IMR-90 (cell line): ENCODE results near the gene C11orf21. TPM values are rescaled to one million over a fixed set of nuclear protein-coding genes. Genes with fewer than 3 reads are reported as not detected.

Experiments used
- ATAC-seq: fragments of 200-7000 bp; cut with Tn5 transposase; 2 replicates; pipeline ENCODE4 v1.9.1; 2020; ENCODE audit warnings: low read depth, mild to moderate bottlenecking, moderate library complexity
- BruUV-seq: library from RNA; stranded (reverse); fragments of 400-500 nt; replicated peaks from 2 replicates; lab custom pipeline; 2021; lab: Mats Ljungman, UMichigan
- CTCF ChIA-PET: fragments of 300-600 bp; formaldehyde crosslinking; extraction: SDS; loops from one replicate; lab custom pipeline; 2021; ENCODE audit warnings: antibody characterized with exemption; lab: Yijun Ruan, JAX
- POLR2A ChIA-PET: fragments of 300-600 bp; sonication (Branson Sonifier 250); formaldehyde crosslinking; loops from one replicate; lab custom pipeline; 2022; ENCODE audit warnings: antibody characterized with exemption; ENCODE audit not compliant: unreplicated experiment; lab: Charles Lee
- DNase-seq: peaks from one replicate; pipeline ENCODE4 v3.0.0; 2013
- H2AFZ ChIP-seq: replicated peaks from 2 replicates; pipeline ENCODE3; 2013; ENCODE audit warnings: low read length, mild to moderate bottlenecking; ENCODE audit not compliant: poor library complexity
- H2AK5ac ChIP-seq: 2 replicates; pipeline ENCODE4 v1.6.1; 2013; ENCODE audit warnings: low read depth, low read length, inconsistent platforms
- H2AK9ac ChIP-seq: replicated peaks from 2 replicates; pipeline ENCODE3; 2013; ENCODE audit warnings: mild to moderate bottlenecking, low read depth, low read length, moderate library complexity; ENCODE audit not compliant: poor library complexity
- H2BK120ac ChIP-seq: 2 replicates; pipeline ENCODE4 v1.6.1; 2013; ENCODE audit warnings: low read depth, low read length, inconsistent platforms
- H2BK15ac ChIP-seq: 3 replicates; pipeline ENCODE4 v1.6.1; 2013; ENCODE audit warnings: low read depth, low read length, inconsistent platforms
- H2BK20ac ChIP-seq: 2 replicates; pipeline ENCODE4 v1.6.1; 2013; ENCODE audit warnings: low read depth, mild to moderate bottlenecking, inconsistent platforms, low read length, moderate library complexity
- H2BK5ac ChIP-seq: 2 replicates; pipeline ENCODE4 v1.6.1; 2013; ENCODE audit warnings: mild to moderate bottlenecking, low read depth, low read length, inconsistent platforms; ENCODE audit not compliant: poor library complexity, severe bottlenecking
- H3K14ac ChIP-seq: replicated peaks from 2 replicates; pipeline ENCODE4 v1.6.1; 2013; ENCODE audit warnings: low read depth, low read length, inconsistent platforms
- H3K18ac ChIP-seq: 2 replicates; pipeline ENCODE4 v1.6.1; 2013; ENCODE audit warnings: low read depth, low read length, control low read depth
- H3K23ac ChIP-seq: 2 replicates; pipeline ENCODE4 v1.6.1; 2013; ENCODE audit warnings: low read depth, low read length, inconsistent platforms
- H3K27ac ChIP-seq: 2 replicates; pipeline ENCODE4 v1.5.1; 2013; ENCODE audit warnings: mild to moderate bottlenecking, control low read depth, low read length; ENCODE audit not compliant: insufficient read depth
- H3K27me3 ChIP-seq: 2 replicates; pipeline ENCODE4 v1.6.1; 2013; ENCODE audit warnings: low read length; ENCODE audit not compliant: control insufficient read depth, insufficient read depth
- H3K36me3 ChIP-seq: 2 replicates; pipeline ENCODE4 v1.6.1; 2013; ENCODE audit warnings: low read length, mixed read lengths; ENCODE audit not compliant: control insufficient read depth, insufficient read depth
- H3K4ac ChIP-seq: 2 replicates; pipeline ENCODE4 v1.6.1; 2013; ENCODE audit warnings: low read depth, low read length, inconsistent platforms
- H3K4me1 ChIP-seq: 2 replicates; pipeline ENCODE4 v1.6.1; 2013; ENCODE audit warnings: low read length, mixed read lengths; ENCODE audit not compliant: control insufficient read depth, insufficient read depth
- H3K4me2 ChIP-seq: 2 replicates; pipeline ENCODE4 v1.6.1; 2013; ENCODE audit warnings: low read depth, mild to moderate bottlenecking, control low read depth, low read length, moderate library complexity
- H3K4me3 ChIP-seq: 2 replicates; pipeline ENCODE4 v1.5.1; 2013; ENCODE audit warnings: low read depth, mild to moderate bottlenecking, control low read depth, low read length, moderate library complexity; ENCODE audit not compliant: insufficient read depth
- H3K56ac ChIP-seq: 2 replicates; pipeline ENCODE4 v1.6.1; 2013; ENCODE audit warnings: low read length, inconsistent platforms; ENCODE audit not compliant: insufficient read depth; ENCODE audit errors: extremely low read depth
- H3K79me1 ChIP-seq, 2 experiments: 2 replicates each; pipeline ENCODE4 v1.6.1; 2013; ENCODE audit warnings: low read length in 2 of 2, inconsistent platforms in 1 of 2, low read depth in 1 of 2
- H3K9ac ChIP-seq: 2 replicates; pipeline ENCODE4 v1.6.1; 2013; ENCODE audit warnings: low read depth, low read length, control low read depth
- H3K9me1 ChIP-seq: 2 replicates; pipeline ENCODE4 v1.6.1; 2013; ENCODE audit warnings: low read length, inconsistent platforms; ENCODE audit not compliant: insufficient read depth
- H3K9me3 ChIP-seq: 2 replicates; pipeline ENCODE4 v1.6.1; 2013; ENCODE audit warnings: low read length; ENCODE audit not compliant: control insufficient read depth, insufficient read depth
- H4K20me1 ChIP-seq: 2 replicates; pipeline ENCODE4 v1.6.1; 2013; ENCODE audit warnings: low read length, inconsistent platforms; ENCODE audit not compliant: insufficient read depth
- H4K5ac ChIP-seq: 2 replicates; pipeline ENCODE4 v1.6.1; 2013; ENCODE audit warnings: mild to moderate bottlenecking, low read depth, low read length, control low read depth
- H4K8ac ChIP-seq, 2 experiments: 2 replicates each; pipeline ENCODE4 v1.6.1; 2013; ENCODE audit warnings: low read depth in 2 of 2, low read length in 2 of 2, control low read depth in 1 of 2, inconsistent platforms in 1 of 2
- H4K91ac ChIP-seq: 2 replicates; pipeline ENCODE4 v1.6.1; 2013; ENCODE audit warnings: low read depth, low read length, inconsistent platforms; ENCODE audit not compliant: insufficient read depth
- CEBPB ChIP-seq: IDR thresholded peaks from 2 replicates; pipeline ENCODE4 v1.6.1; 2012; ENCODE audit warnings: low read depth, low read length, improper control_type of control experiment
- CHD1 ChIP-seq: IDR thresholded peaks from 2 replicates; pipeline ENCODE4 v1.6.1; 2012; ENCODE audit warnings: low read depth, low read length, improper control_type of control experiment
- MAZ ChIP-seq: IDR thresholded peaks from 2 replicates; pipeline ENCODE4 v1.6.1; 2012; ENCODE audit warnings: low read depth, mild to moderate bottlenecking, low read length, improper control_type of control experiment, moderate library complexity, borderline replicate concordance
- MXI1 ChIP-seq: IDR thresholded peaks from 2 replicates; pipeline ENCODE4 v1.6.1; 2012; ENCODE audit warnings: low read depth, mild to moderate bottlenecking, low read length, moderate library complexity, borderline replicate concordance
- POLR2A ChIP-seq: IDR thresholded peaks from 2 replicates; pipeline ENCODE4 v1.6.1; 2012; ENCODE audit warnings: mild to moderate bottlenecking, low read depth, low read length
- RAD21 ChIP-seq: IDR thresholded peaks from 2 replicates; pipeline ENCODE4 v1.6.1; 2012; ENCODE audit warnings: low read length, improper control_type of control experiment
- RFX5 ChIP-seq: IDR thresholded peaks from 2 replicates; pipeline ENCODE4 v1.8.0; 2012; ENCODE audit warnings: low read depth, mild to moderate bottlenecking, low read length, moderate library complexity
- WGBS, 2 experiments: methylation state at CpG; one replicate each; pipeline versions ENCODE4 v1.1.5 to v1.1.7; 2013; ENCODE audit warnings: missing lambda C conversion rate in 2 of 2; ENCODE audit not compliant: insufficient read length in 1 of 2; ENCODE audit errors: extremely low coverage in 2 of 2; 5-methylcytosine and 5-hydroxymethylcytosine counted together
- dilution Hi-C: fragments of 300-500 bp; cut with HindIII; formaldehyde crosslinking; loops from one replicate; pipeline ENCODE4 v1.14.3; 2018; ENCODE audit warnings: low sequenced_read_pairs; ENCODE audit not compliant: unreplicated experiment
- in situ Hi-C: fragments of 300-500 bp; cut with MboI; formaldehyde crosslinking; loops from 3 replicates; pipeline ENCODE4 v1.14.3; 2019; ENCODE audit warnings: low sequenced_read_pairs, inconsistent platforms, mixed read lengths
- intact Hi-C: fragments of 100-400 bp; cut with micrococcal nuclease; formaldehyde crosslinking; loops from 2 replicates; pipeline ENCODE4 v1.10.0; 2022
- polyA plus RNA-seq, 3 experiments: library from polyadenylated mRNA; depleted of rRNA; stranded (reverse); fragments of >200 nt; gene quantifications; 2 replicates each; pipeline ENCODE4 v1.2.3, GENCODE V29; 2012; ENCODE audit warnings: low replicate concordance in 1 of 3
- total RNA-seq: library from RNA; depleted of rRNA; stranded (reverse); fragments of >200 nt; gene quantifications from 2 replicates; pipeline ENCODE4 v1.2.3, GENCODE V29; 2012
- TF ChIP-seq, protein P1 (sequence below): fragments of 150-350 bp; IDR thresholded peaks from 2 replicates; pipeline ENCODE4 v1.6.1; 2016; ENCODE audit warnings: low read depth, mild to moderate bottlenecking, low read length, moderate library complexity, borderline replicate concordance
- TF ChIP-seq, protein P2 (sequence below): fragments of 150-350 bp; IDR thresholded peaks from 2 replicates; pipeline ENCODE4 v1.6.1; 2017; ENCODE audit warnings: mild to moderate bottlenecking, antibody characterized with exemption, low read length, low read depth

C11orf21 gene
- total and polyA plus RNA-seq, 2 of the 4 experiments (the other 2 are of a cell fraction): not detected

DNA sequence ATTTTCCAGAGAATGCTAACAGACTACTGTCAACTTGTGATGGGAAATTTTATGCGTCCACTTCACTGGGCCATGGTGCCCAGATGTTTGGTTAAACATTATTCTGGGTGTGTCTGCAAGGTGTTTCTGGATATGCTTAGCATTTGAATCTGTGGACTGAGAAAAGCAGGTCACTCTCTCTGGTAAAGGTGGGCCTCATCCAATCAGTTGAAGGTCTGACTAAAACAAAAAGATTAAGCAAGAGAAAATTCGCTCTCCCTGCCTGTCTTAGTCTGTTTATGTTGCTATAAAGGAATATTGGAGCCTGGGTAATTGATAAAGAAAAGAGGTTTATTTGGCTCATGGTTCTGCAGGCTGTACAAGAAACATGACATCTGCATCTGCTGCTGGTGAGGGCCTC is 43.3 kb upstream of the C11orf21 start:
- Histone ChIP-seq H3K36me3 (no peaks in the 10 kb centered on the region), H3K9me1 (no peaks in the 10 kb centered on the region), H3K4me2 (no peak overlapping the region), H3K4me3 (no peak overlapping the region), H2BK20ac (no peak overlapping the region), H2AK9ac (no peak overlapping the region), H3K4ac (no peak overlapping the region), H4K5ac (no peak overlapping the region), H3K9ac (no peak overlapping the region), H4K20me1 (no peaks in the 10 kb centered on the region), H2BK15ac (no peak overlapping the region), H2BK5ac (no peak overlapping the region), H3K14ac (no peak overlapping the region), H3K79me1 (no peaks in the 10 kb centered on the region), H2AFZ (no peak overlapping the region), H3K18ac (no peak overlapping the region), H4K8ac (no peak overlapping the region), H3K27ac (no peak overlapping the region), H3K27me3 (peaks cover 6% of the 10 kb centered on the region), H3K56ac (no peak overlapping the region), H3K23ac (no peak overlapping the region), H2BK120ac (no peak overlapping the region), H4K91ac (no peak overlapping the region), H2AK5ac (no peak overlapping the region), H3K9me3 (peaks cover 14% of the 10 kb centered on the region), H3K4me1 (no peaks in the 10 kb centered on the region)
- ATAC-seq (no peak), DNase-seq (no peak)
- dilution Hi-C loops: no loop called here
- POLR2A ChIA-PET: no interaction called here
- intact Hi-C loops: no loop called here
- CTCF ChIA-PET: no interaction called here
- BruUV-seq: no TSS peak
- no CpG with 5 or more reads among the region's 2 CpGs for WGBS, 2 experiments
- TF ChIP-seq POLR2A: no peak
- TF ChIP-seq RAD21: no peak
- no peak for TF ChIP-seq MXI1
- no peak for TF ChIP-seq CEBPB
- no peak for TF ChIP-seq MAZ
- TF ChIP-seq, protein P1, sequence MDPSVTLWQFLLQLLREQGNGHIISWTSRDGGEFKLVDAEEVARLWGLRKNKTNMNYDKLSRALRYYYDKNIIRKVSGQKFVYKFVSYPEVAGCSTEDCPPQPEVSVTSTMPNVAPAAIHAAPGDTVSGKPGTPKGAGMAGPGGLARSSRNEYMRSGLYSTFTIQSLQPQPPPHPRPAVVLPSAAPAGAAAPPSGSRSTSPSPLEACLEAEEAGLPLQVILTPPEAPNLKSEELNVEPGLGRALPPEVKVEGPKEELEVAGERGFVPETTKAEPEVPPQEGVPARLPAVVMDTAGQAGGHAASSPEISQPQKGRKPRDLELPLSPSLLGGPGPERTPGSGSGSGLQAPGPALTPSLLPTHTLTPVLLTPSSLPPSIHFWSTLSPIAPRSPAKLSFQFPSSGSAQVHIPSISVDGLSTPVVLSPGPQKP: no peak
- TF ChIP-seq CHD1: no peak
- TF ChIP-seq, protein P2, sequence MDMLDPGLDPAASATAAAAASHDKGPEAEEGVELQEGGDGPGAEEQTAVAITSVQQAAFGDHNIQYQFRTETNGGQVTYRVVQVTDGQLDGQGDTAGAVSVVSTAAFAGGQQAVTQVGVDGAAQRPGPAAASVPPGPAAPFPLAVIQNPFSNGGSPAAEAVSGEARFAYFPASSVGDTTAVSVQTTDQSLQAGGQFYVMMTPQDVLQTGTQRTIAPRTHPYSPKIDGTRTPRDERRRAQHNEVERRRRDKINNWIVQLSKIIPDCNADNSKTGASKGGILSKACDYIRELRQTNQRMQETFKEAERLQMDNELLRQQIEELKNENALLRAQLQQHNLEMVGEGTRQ: no peak
- no peak for TF ChIP-seq RFX5
- in situ Hi-C loops: no loop called here
